ENCODE data around the gene PMP22.

The PMP22 gene

DNA sequence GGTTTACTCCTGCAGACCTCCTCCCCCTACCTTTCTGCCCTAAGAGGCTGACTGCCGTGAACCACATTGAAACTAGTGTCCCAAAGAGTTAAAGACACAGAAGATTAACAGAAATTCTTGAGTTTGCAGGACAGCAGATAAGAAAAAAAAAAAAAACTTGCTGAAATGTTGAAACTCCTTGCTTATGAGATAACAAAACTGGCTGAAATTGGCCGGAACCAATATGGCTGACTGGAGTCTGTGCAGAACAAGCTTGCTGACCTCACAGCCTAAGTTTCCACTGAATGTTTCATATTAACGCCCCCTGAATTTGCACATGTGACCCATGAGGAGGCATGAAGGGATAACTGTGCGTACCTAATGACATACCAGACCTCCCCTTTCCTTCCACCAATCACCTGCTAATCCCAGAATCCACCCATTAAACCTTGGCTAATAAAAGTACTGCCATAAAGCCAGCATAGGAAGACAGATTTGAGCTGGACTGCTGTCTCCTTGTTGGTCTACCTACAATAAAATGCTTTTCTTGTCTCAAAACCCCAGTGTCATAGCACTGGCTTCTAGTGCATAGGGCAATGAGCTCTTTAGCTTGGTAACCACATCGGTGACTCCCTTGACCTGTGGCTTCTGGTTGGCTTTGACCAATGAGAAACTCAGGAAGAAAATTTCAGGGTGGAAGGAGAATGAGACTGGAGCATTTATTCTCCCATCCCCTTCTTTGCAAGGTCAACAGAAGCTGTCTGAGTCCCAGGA, 80.1 kb downstream of the PMP22 start:
- Histone ChIP-seq H3K79me1 (replicated peaks; ENCODE audit: low read length, poor library complexity, severe bottlenecking) (no peaks in the 10 kb centered on the region), H3K27me3 (ENCODE audit: control insufficient read depth in 1 of 2, insufficient read depth in 1 of 2, low read length in 2 of 2) (no peaks in the 10 kb centered on the region), H3K4me2 (ENCODE audit: low read length, poor library complexity, severe bottlenecking) (no peak overlapping the region), H2AK5ac (ENCODE audit: low read length, severe bottlenecking) (no peak overlapping the region), H3K36me3 (ENCODE audit: control insufficient read depth in 1 of 2, insufficient read depth in 2 of 2, low read depth in 1 of 2, low read length in 2 of 2) (no peaks in the 10 kb centered on the region), H3K23ac (ENCODE audit: low read length in 2 of 2) (no peak overlapping the region), H2BK120ac (ENCODE audit: low read depth, low read length) (no peak overlapping the region), H3K9me3 (ENCODE audit: control insufficient read depth, low read length) (no peaks in the 10 kb centered on the region), H4K91ac (ENCODE audit: low read length) (no peak overlapping the region), H3K14ac (ENCODE audit: low read length in 2 of 2) (no peak overlapping the region), H3K18ac (ENCODE audit: low read depth in 1 of 2, low read length in 2 of 2) (no peak overlapping the region), H2AFZ (ENCODE audit: low read depth, low read length) (no peak overlapping the region), H3K27ac (ENCODE audit: low read length, poor library complexity, severe bottlenecking) (no peak overlapping the region), H3K4me1 (ENCODE audit: control insufficient read depth, insufficient read depth, low read depth, low read length) (peaks cover 2% of the 10 kb centered on the region), H2BK15ac (ENCODE audit: low read depth, poor library complexity, severe bottlenecking) (no peak overlapping the region), H2BK12ac (ENCODE audit: low read length in 2 of 2) (no peak overlapping the region), H4K8ac (ENCODE audit: low read length) (no peak overlapping the region), H3K9ac (ENCODE audit: low read length) (no peak overlapping the region), H2BK5ac (ENCODE audit: low read depth, low read length, poor library complexity, severe bottlenecking) (no peak overlapping the region), H3K4ac (ENCODE audit: low read depth in 1 of 2, low read length in 2 of 2) (no peak overlapping the region), H3K4me3 (ENCODE audit: insufficient read depth in 1 of 2, low read depth in 1 of 2, low read length in 2 of 2) (no peak overlapping the region)
- 93% methylated on average over 5 of the region's 5 CpGs for WGBS
- DNase-seq: no peak

DNA sequence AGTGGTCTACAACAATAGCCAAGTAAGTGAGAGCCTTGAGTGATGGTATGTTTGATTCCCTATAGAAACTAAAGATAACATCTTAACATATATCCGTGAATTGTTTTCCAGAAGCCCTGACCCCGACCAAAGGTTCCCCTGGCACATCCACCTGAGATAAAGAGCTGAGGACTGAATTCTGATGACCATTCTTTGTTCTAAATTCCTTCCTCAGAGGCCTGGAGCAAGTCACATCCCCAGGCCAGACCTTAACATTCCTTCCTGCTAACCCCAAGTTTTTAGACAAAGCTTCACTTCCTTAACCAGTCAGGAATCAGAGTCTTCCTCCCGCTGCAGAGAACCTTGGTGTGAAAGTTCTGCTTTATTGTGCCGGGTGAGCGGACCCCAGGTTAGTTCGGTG, 83.3 kb downstream of the PMP22 start:
- no peak overlapping the region for H2BK15ac ChIP-seq (ENCODE audit: low read depth, poor library complexity, severe bottlenecking)
- H2AFZ ChIP-seq (ENCODE audit: low read depth, low read length): no peak overlapping the region
- no peak overlapping the region for H3K4ac ChIP-seq (ENCODE audit: low read depth in 1 of 2, low read length in 2 of 2)
- H2AK5ac ChIP-seq (ENCODE audit: low read length, severe bottlenecking): no peak overlapping the region
- H3K14ac ChIP-seq (ENCODE audit: low read length in 2 of 2): no peak overlapping the region
- H3K9me3 ChIP-seq (ENCODE audit: control insufficient read depth, low read length): no peaks in the 10 kb centered on the region
- H3K4me1 ChIP-seq (ENCODE audit: control insufficient read depth, insufficient read depth, low read depth, low read length): peaks cover 2% of the 10 kb centered on the region
- no peaks in the 10 kb centered on the region for H3K79me1 ChIP-seq (replicated peaks; ENCODE audit: low read length, poor library complexity, severe bottlenecking)
- no peak overlapping the region for H3K9ac ChIP-seq (ENCODE audit: low read length)
- no peak overlapping the region for H4K91ac ChIP-seq (ENCODE audit: low read length)
- no peak overlapping the region for H3K4me2 ChIP-seq (ENCODE audit: low read length, poor library complexity, severe bottlenecking)
- no peak overlapping the region for H2BK12ac ChIP-seq (ENCODE audit: low read length in 2 of 2)
- 86% methylated on average over 6 of the region's 6 CpGs for WGBS
- no peak overlapping the region for H4K8ac ChIP-seq (ENCODE audit: low read length)
- no peak overlapping the region for H2BK120ac ChIP-seq (ENCODE audit: low read depth, low read length)
- peaks cover 0 to 3% of the 10 kb centered on the region in 2 experiments for H3K27me3 ChIP-seq (ENCODE audit: control insufficient read depth in 1 of 2, insufficient read depth in 1 of 2, low read length in 2 of 2)
- no peak overlapping the region for H3K4me3 ChIP-seq (ENCODE audit: insufficient read depth in 1 of 2, low read depth in 1 of 2, low read length in 2 of 2)
- H3K27ac ChIP-seq (ENCODE audit: low read length, poor library complexity, severe bottlenecking): no peak overlapping the region
- H2BK5ac ChIP-seq (ENCODE audit: low read depth, low read length, poor library complexity, severe bottlenecking): no peak overlapping the region
- no peak for DNase-seq
- no peak overlapping the region for H3K18ac ChIP-seq (ENCODE audit: low read depth in 1 of 2, low read length in 2 of 2)
- no peak overlapping the region for H3K23ac ChIP-seq (ENCODE audit: low read length in 2 of 2)
- no peaks in the 10 kb centered on the region for H3K36me3 ChIP-seq (ENCODE audit: control insufficient read depth in 1 of 2, insufficient read depth in 2 of 2, low read depth in 1 of 2, low read length in 2 of 2)

DNA sequence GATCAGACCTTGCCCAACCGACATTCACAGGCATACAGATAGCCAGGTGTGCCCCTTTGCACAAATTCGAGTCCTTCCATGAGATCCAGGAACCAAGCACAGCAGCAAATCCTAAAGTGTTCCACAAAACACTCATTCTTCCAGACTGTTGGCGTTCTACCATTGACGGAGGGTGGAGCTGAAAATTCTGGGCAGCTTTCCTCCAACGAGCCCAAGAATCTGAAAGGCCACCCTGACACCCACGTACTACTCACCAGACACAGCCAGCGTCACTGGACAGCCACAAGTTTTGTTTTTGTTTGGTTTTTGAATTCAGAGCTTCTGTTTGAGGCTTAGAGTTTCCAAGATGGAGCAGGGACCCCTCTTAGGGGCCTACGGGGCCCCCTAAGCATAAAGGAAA, 83.8 kb downstream of the PMP22 start:
- WGBS: 82% methylated on average over 7 of the region's 8 CpGs
- Histone ChIP-seq H3K27ac (ENCODE audit: low read length, poor library complexity, severe bottlenecking) (no peak overlapping the region), H2BK12ac (ENCODE audit: low read length in 2 of 2) (no peak overlapping the region), H2AK5ac (ENCODE audit: low read length, severe bottlenecking) (no peak overlapping the region), H3K23ac (ENCODE audit: low read length in 2 of 2) (no peak overlapping the region), H3K18ac (ENCODE audit: low read depth in 1 of 2, low read length in 2 of 2) (peak overlapping the region in 1 of 2 experiments; percentile 8), H4K91ac (ENCODE audit: low read length) (no peak overlapping the region), H3K9me3 (ENCODE audit: control insufficient read depth, low read length) (no peaks in the 10 kb centered on the region), H3K4me2 (ENCODE audit: low read length, poor library complexity, severe bottlenecking) (no peak overlapping the region), H2BK5ac (ENCODE audit: low read depth, low read length, poor library complexity, severe bottlenecking) (no peak overlapping the region), H3K14ac (ENCODE audit: low read length in 2 of 2) (no peak overlapping the region), H3K4ac (ENCODE audit: low read depth in 1 of 2, low read length in 2 of 2) (no peak overlapping the region), H3K9ac (ENCODE audit: low read length) (no peak overlapping the region), H3K79me1 (replicated peaks; ENCODE audit: low read length, poor library complexity, severe bottlenecking) (no peaks in the 10 kb centered on the region), H2BK15ac (ENCODE audit: low read depth, poor library complexity, severe bottlenecking) (no peak overlapping the region), H2AFZ (ENCODE audit: low read depth, low read length) (no peak overlapping the region), H2BK120ac (ENCODE audit: low read depth, low read length) (no peak overlapping the region), H3K4me1 (ENCODE audit: control insufficient read depth, insufficient read depth, low read depth, low read length) (peaks cover 2% of the 10 kb centered on the region), H3K4me3 (ENCODE audit: insufficient read depth in 1 of 2, low read depth in 1 of 2, low read length in 2 of 2) (no peak overlapping the region), H4K8ac (ENCODE audit: low read length) (no peak overlapping the region), H3K36me3 (ENCODE audit: control insufficient read depth in 1 of 2, insufficient read depth in 2 of 2, low read depth in 1 of 2, low read length in 2 of 2) (no peaks in the 10 kb centered on the region), H3K27me3 (ENCODE audit: control insufficient read depth in 1 of 2, insufficient read depth in 1 of 2, low read length in 2 of 2) (peaks cover 0 to 3% of the 10 kb centered on the region in 2 experiments)
- DNase-seq: no peak

DNA sequence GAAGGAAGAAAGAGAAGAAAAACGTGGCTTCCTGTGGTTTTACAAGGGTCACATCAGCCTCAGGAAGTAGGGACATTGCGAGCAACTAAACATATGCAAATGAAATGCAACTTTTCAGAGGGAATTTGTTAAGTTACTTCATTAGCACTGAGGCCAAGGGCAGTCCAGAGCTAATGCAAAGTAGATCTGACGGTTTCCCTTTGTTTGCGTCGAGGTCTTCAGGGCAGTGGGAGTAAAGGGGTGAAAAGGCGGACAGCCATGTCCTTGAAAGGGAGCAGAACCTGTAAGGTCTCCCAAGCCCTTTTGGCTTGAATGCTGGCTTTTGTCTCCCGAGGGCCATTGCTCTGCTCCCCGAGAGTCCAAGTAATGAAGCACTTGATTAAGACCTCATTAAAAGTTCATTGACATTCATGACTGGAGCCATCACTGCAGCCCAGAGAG, 85.0 kb downstream of the PMP22 start:
- Histone ChIP-seq H3K27me3 (ENCODE audit: control insufficient read depth in 1 of 2, insufficient read depth in 1 of 2, low read length in 2 of 2) (peaks cover 0 to 3% of the 10 kb centered on the region in 2 experiments), H3K4ac (ENCODE audit: low read depth in 1 of 2, low read length in 2 of 2) (no peak overlapping the region), H3K23ac (ENCODE audit: low read length in 2 of 2) (no peak overlapping the region), H3K18ac (ENCODE audit: low read depth in 1 of 2, low read length in 2 of 2) (no peak overlapping the region), H3K79me1 (replicated peaks; ENCODE audit: low read length, poor library complexity, severe bottlenecking) (no peaks in the 10 kb centered on the region), H2BK15ac (ENCODE audit: low read depth, poor library complexity, severe bottlenecking) (no peak overlapping the region), H3K27ac (ENCODE audit: low read length, poor library complexity, severe bottlenecking) (no peak overlapping the region), H3K9me3 (ENCODE audit: control insufficient read depth, low read length) (no peaks in the 10 kb centered on the region), H4K8ac (ENCODE audit: low read length) (no peak overlapping the region), H2BK12ac (ENCODE audit: low read length in 2 of 2) (no peak overlapping the region), H4K91ac (ENCODE audit: low read length) (no peak overlapping the region), H3K4me2 (ENCODE audit: low read length, poor library complexity, severe bottlenecking) (no peak overlapping the region), H3K36me3 (ENCODE audit: control insufficient read depth in 1 of 2, insufficient read depth in 2 of 2, low read depth in 1 of 2, low read length in 2 of 2) (no peaks in the 10 kb centered on the region), H2BK120ac (ENCODE audit: low read depth, low read length) (no peak overlapping the region), H3K9ac (ENCODE audit: low read length) (no peak overlapping the region), H3K4me3 (ENCODE audit: insufficient read depth in 1 of 2, low read depth in 1 of 2, low read length in 2 of 2) (no peak overlapping the region), H2AFZ (ENCODE audit: low read depth, low read length) (no peak overlapping the region), H2AK5ac (ENCODE audit: low read length, severe bottlenecking) (no peak overlapping the region), H3K4me1 (ENCODE audit: control insufficient read depth, insufficient read depth, low read depth, low read length) (no peaks in the 10 kb centered on the region), H3K14ac (ENCODE audit: low read length in 2 of 2) (no peak overlapping the region), H2BK5ac (ENCODE audit: low read depth, low read length, poor library complexity, severe bottlenecking) (no peak overlapping the region)
- WGBS: 78% methylated on average over 8 of the region's 8 CpGs
- no peak for DNase-seq

All from mesenchymal stem cell (in vitro differentiated cells and primary cell).